Hepatocyte (in vitro differentiated cells): Measurements from ENCODE around the gene INPP5K.

Experiments used
- CTCF ChIP-seq: fragments of 200-600 bp; sonication (generic); IDR thresholded peaks from 2 replicates; pipeline ENCODE4 v1.5.1; 2016; ENCODE audit warnings: antibody characterized with exemption, mild to moderate bottlenecking; ENCODE audit not compliant: poor library complexity
- EZH2 ChIP-seq: fragments of 200-600 bp; sonication (generic); IDR thresholded peaks from 2 replicates; pipeline ENCODE4 v1.6.1; 2016; ENCODE audit warnings: antibody characterized with exemption, mild to moderate bottlenecking, borderline replicate concordance
- EZH2phosphoT487 ChIP-seq: fragments of 200-600 bp; sonication (generic); IDR thresholded peaks from one replicate; pipeline ENCODE4 v1.6.1; 2018; ENCODE audit warnings: antibody characterized with exemption, mild to moderate bottlenecking, low read depth, moderate library complexity; ENCODE audit not compliant: unreplicated experiment, severe bottlenecking

GRCh38 chr17:1565877-1566276 lies 49.5 kb upstream of the INPP5K start:
- TF ChIP-seq CTCF (no peak), EZH2 (no peak), EZH2phosphoT487 (no peak)
